Lower leg skin (tissue), 3 donors: ENCODE results near the gene FRRS1.

Experiments used
- CTCF ChIP-seq, 3 donors: fragments of 450-650 bp; IDR thresholded peaks; one replicate each; pipeline ENCODE4 v1.5.1; 2016; ENCODE audit warnings: antibody characterized with exemption in 3 of 3, mild to moderate bottlenecking in 3 of 3, moderate library complexity in 2 of 3
- POLR2A ChIP-seq, 2 donors: fragments of 450-650 bp; IDR thresholded peaks; one replicate each; pipeline ENCODE4 v1.6.1; 2016 to 2017; ENCODE audit warnings: antibody characterized with exemption in 2 of 2, mild to moderate bottlenecking in 1 of 2, moderate library complexity in 1 of 2

- TF ChIP-seq CTCF (IDR thresholded peaks at IDR 0.05), result no peak
- TF ChIP-seq POLR2A (IDR thresholded peaks at IDR 0.05), result no peak
Observed at GRCh38 chr1:99751877-99752504, 14.4 kb downstream of the FRRS1 start.
